ENCODE data around the gene C1QL4. TPM values are rescaled to one million over a fixed set of nuclear protein-coding genes. Genes with fewer than 3 reads are reported as not detected.
A peak's percentile ranks its signal among the peaks of the same experiment; 100 is the strongest.
"Not testable (repeated sequence)": the region's sequence is repeated elsewhere in the genome, so short reads cannot be mapped to it uniquely, and the experiment has no call there.

Gene C1QL4
- total RNA-seq (2021; ENCODE audit: unreplicated experiment) (2.1 TPM), Bru-seq, nascent RNA (percentile 24 among the genes with signal in this experiment), BruChase-seq, experiment 1, labeled RNA remaining after a 2-hour chase (percentile 30 among the genes with signal in this experiment), BruChase-seq, experiment 2, labeled RNA remaining after a 6-hour chase (percentile 38 among the genes with signal in this experiment)
- 3.2 TPM for polyA plus RNA-seq (2012; ENCODE audit: insufficient read length)
- long read RNA-seq, partial matches to known transcripts = 0 of 2 reads
- long read RNA-seq, other reads (novel, unspliced or antisense) = 0 of 2 reads

DNA sequence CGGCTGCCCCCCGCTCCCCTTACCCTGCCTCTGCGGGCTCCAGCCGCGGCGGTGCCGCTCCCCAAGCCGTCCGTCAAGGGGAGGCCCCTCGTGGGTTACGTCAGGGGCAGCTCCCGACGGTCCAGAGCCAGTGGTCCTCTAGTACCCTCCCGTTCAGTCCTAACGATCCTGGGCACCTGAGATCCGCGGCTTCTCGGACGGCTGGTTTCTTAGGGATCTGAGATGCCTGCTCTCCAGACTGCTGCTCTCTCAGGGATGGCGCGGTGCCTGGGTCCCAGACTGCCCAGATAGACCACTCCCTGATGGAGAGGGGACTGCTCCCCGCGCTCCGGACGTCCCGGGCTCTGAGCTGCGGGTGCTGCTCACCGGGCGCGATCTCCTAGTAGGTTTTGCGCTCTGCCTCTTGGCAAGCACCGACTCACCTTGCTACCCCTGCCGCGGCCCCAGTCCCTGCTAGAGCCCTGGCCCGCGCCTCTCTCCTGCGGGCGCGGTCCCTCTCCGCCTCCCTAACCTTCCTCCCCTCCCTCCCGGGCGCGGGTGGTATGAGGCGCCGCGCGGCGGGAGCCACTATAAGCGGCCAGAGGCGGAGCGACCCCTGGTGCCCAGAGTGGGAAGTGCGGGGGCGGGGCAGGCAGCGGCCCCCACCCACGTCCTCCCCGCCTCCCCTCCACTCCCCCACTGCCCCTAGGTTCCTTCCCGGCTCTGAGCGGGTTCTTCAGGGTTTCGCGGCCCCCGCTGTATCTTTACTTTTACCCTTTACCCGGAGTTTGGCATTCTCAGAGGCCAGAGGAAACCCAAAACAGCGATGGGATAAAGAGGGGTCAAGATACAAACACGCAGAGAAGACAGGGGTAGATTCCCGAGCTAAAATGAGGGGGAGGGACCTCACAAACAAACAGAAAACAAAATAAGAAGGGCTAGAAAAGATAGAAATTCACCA is at the start of gene C1QL4:
TSS of gene C1QL4 (minus strand) at position 544 of the 940 bp plus-strand sequence. CDS start 711 bp downstream, outside the sequence.
- Histone ChIP-seq H3K27me3 (ENCODE audit: control insufficient read depth, insufficient read depth, low read length) (no peaks in the 10 kb centered on the region), H3K36me3 (ENCODE audit: control insufficient read depth, insufficient read depth, low read length) (no peaks in the 10 kb centered on the region), H3K9me3 (ENCODE audit: control insufficient read depth, insufficient read depth, low read depth, low read length) (no peaks in the 10 kb centered on the region), H3K4me1 (ENCODE audit: control insufficient read depth, insufficient read depth, low read length) (peaks cover 8% of the 10 kb centered on the region; the same call in 1 of the 2 replicates), H3K4me3 (ENCODE audit: low read depth in 2 of 2, low read length in 2 of 2) (peak within 1 kb of the TSS; percentile 56 to 65), H3K27ac (ENCODE audit: low read length) (no peak within 1 kb of the TSS)
- ChIA-PET CTCF (interaction anchor here (0.6 to 2.6 kb wide), 8 partner anchors 10 to 308 kb away, joined by 3 to 14 read pairs (median 4); partner anchors contain the start of genes DNAJC22 and PRPH), POLR2A (no interaction called here)
- in situ Hi-C loops (cut with HindIII; ENCODE audit: low pct_unique_long_range_greater_than_20kb, low sequenced_read_pairs) = no loop called here
- no TSS peak for BruUV-seq (replicated peaks)
- TF ChIP-seq SIN3A (IDR thresholded peaks at IDR 0.05; ENCODE audit: borderline replicate concordance, insufficient read depth, low read depth, low read length) = no peak
- TF ChIP-seq, protein P1, sequence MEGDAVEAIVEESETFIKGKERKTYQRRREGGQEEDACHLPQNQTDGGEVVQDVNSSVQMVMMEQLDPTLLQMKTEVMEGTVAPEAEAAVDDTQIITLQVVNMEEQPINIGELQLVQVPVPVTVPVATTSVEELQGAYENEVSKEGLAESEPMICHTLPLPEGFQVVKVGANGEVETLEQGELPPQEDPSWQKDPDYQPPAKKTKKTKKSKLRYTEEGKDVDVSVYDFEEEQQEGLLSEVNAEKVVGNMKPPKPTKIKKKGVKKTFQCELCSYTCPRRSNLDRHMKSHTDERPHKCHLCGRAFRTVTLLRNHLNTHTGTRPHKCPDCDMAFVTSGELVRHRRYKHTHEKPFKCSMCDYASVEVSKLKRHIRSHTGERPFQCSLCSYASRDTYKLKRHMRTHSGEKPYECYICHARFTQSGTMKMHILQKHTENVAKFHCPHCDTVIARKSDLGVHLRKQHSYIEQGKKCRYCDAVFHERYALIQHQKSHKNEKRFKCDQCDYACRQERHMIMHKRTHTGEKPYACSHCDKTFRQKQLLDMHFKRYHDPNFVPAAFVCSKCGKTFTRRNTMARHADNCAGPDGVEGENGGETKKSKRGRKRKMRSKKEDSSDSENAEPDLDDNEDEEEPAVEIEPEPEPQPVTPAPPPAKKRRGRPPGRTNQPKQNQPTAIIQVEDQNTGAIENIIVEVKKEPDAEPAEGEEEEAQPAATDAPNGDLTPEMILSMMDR (IDR thresholded peaks at IDR 0.05) = peak; percentile 99
- no peak for TF ChIP-seq REST (IDR thresholded peaks at IDR 0.05; ENCODE audit: insufficient read depth in 1 of 2, low read depth in 2 of 2, low read length in 1 of 2)
- TF ChIP-seq POLR2AphosphoS5 (IDR thresholded peaks at IDR 0.05; ENCODE audit: low read depth, low read length) = no peak
- DNase-seq (ENCODE audit: low read depth, low spot score) = no peak
- peak; percentile 83 for ATAC-seq
- intact Hi-C loops (cut with micrococcal nuclease; ENCODE audit: unreplicated experiment) = loop anchor here (5.0 kb wide), 1 partner anchor 50 kb away; no protein-coding TSS in a partner anchor

DNA sequence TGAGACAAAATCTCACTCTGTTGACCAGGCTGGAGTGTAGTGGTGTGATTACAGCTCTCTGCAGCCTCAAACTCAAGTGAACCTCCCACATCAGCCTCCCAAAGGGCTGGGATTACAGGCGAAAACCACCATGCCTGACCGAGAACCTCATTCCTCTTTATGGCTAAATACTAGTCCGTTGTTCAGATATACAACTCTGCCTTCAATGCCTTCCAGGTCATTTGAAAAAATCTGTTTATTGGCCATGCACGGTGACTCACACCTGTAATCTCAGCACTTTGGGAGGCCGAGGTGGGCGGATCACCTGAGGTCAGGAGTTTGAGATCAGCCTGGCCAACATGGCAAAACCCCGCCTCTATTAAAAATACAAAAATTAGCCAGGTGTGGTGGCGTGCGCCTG is 43.2 kb upstream of the C1QL4 start:
- ATAC-seq; CTCF ChIA-PET; in situ Hi-C loops (cut with HindIII; ENCODE audit: low pct_unique_long_range_greater_than_20kb, low sequenced_read_pairs); DNase-seq (ENCODE audit: low read depth, low spot score); H3K9me3 ChIP-seq (ENCODE audit: control insufficient read depth, insufficient read depth, low read depth, low read length); intact Hi-C loops (cut with micrococcal nuclease; ENCODE audit: unreplicated experiment); H3K4me3 ChIP-seq (ENCODE audit: low read depth in 2 of 2, low read length in 2 of 2); BruUV-seq (replicated peaks); H3K36me3 ChIP-seq (ENCODE audit: control insufficient read depth, insufficient read depth, low read length); POLR2A ChIA-PET; H3K4me1 ChIP-seq (ENCODE audit: control insufficient read depth, insufficient read depth, low read length); H3K27ac ChIP-seq (ENCODE audit: low read length); H3K27me3 ChIP-seq (ENCODE audit: control insufficient read depth, insufficient read depth, low read length): not testable (repeated sequence)

Measured in Panc1 (cell line).